Neural crest cell (in vitro differentiated cells): ENCODE measurements around the gene RPUSD3. TPM values are rescaled to one million over a fixed set of nuclear protein-coding genes. Genes with fewer than 3 reads are reported as not detected.
"Not testable (repeated sequence)": the region's sequence is repeated elsewhere in the genome, so short reads cannot be mapped to it uniquely, and the experiment has no call there.

Experiments used
- DNase-seq: peaks from one replicate; pipeline ENCODE4 v3.0.0; 2021; ENCODE audit warnings: low read depth, mixed read lengths, low spot score
- H3K27ac Mint-ChIP-seq: one replicate; pipeline ENCODE4 v1.8.0; 2021; ENCODE audit warnings: mild to moderate bottlenecking, mixed read lengths; ENCODE audit not compliant: unreplicated experiment
- H3K27me3 Mint-ChIP-seq: 2 replicates; pipeline ENCODE4 v1.8.0; 2021; ENCODE audit warnings: low read depth, mild to moderate bottlenecking, mixed read lengths
- H3K36me3 Mint-ChIP-seq: 2 replicates; pipeline ENCODE4 v1.8.0; 2021; ENCODE audit warnings: low read depth, mild to moderate bottlenecking, mixed read lengths
- H3K4me1 Mint-ChIP-seq: 2 replicates; pipeline ENCODE4 v1.8.0; 2021; ENCODE audit warnings: mixed read lengths
- H3K4me3 Mint-ChIP-seq: one replicate; pipeline ENCODE4 v1.8.0; 2021; ENCODE audit warnings: mild to moderate bottlenecking, mixed read lengths
- H3K9me3 Mint-ChIP-seq: 2 replicates; pipeline ENCODE4 v1.8.0; 2021; ENCODE audit warnings: mixed read lengths
- CTCF ChIP-seq: fragments of 200-600 bp; sonication (generic); conservative IDR thresholded peaks from 2 replicates; pipeline ENCODE4 v1.5.0; 2021; ENCODE audit warnings: antibody characterized with exemption, mild to moderate bottlenecking
- total RNA-seq: library from RNA; stranded (reverse); gene quantifications from 2 replicates; pipeline ENCODE4 v1.2.1, GENCODE V29; 2021

RPUSD3 gene
- total RNA-seq, 1 donor from 2014 or later, result 58.0 TPM

- Mint-ChIP-seq H3K27ac (no peak overlapping the region), H3K4me1 (peaks cover 6% of the 10 kb centered on the region), H3K9me3 (no peaks in the 10 kb centered on the region), H3K27me3 (no peaks in the 10 kb centered on the region), H3K36me3 (no peaks in the 10 kb centered on the region), H3K4me3 (no peak overlapping the region)
- DNase-seq, result no peak
- no peak for TF ChIP-seq CTCF
Observed at GRCh38 chr3:9870978-9871377, 27.2 kb upstream of the RPUSD3 start.

DNA sequence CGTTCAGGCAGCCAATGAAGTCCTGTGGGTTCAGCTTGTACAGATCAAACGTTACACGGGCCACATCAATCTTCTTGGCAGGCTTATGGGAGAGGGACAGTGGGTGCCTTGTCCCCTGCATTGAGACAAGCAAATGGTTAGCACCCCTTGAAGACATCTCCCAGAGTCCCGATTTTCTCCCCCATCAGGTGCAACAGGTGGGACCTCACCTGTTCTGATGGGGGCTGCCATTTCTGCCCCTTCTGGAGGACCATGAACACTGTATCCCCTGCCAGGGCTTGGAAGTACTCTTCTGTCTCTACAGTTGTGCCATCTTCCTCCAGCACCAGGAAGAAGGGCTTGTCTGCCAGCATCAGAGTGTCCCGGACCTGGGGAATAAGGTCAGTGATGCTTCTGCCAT, 26.1 kb upstream of the RPUSD3 start:
- no peak for DNase-seq
- no peaks in the 10 kb centered on the region for H3K27me3 Mint-ChIP-seq
- no peak overlapping the region for H3K4me3 Mint-ChIP-seq
- no peak for TF ChIP-seq CTCF
- no peaks in the 10 kb centered on the region for H3K9me3 Mint-ChIP-seq
- H3K36me3 Mint-ChIP-seq, result no peaks in the 10 kb centered on the region
- H3K4me1 Mint-ChIP-seq, result no peaks in the 10 kb centered on the region
- H3K27ac Mint-ChIP-seq, result no peak overlapping the region

DNA sequence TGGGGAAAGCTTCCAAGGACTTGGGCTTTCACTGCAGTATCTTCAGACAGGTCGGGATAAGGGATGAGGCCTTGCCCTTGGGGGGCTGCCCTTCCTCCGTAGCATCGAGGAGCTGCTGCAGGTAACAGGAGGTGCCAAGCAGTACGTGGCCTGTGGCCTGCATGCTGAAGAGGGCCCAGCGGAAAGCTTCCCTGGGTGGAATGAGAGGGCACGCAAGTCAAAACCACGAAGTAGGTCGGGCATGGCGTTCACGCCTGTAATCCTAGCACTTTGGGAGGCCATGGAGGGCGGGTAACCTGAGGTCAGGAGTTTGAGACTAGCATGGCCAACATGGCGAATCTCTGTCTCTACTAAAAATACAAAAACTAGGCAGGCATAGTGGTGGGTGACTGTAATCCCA, 23.3 kb upstream of the RPUSD3 start:
- Mint-ChIP-seq H3K4me1 (peaks cover 3% of the 10 kb centered on the region), H3K9me3 (no peaks in the 10 kb centered on the region), H3K27ac (no peak overlapping the region), H3K4me3 (no peak overlapping the region), H3K36me3 (no peaks in the 10 kb centered on the region), H3K27me3 (no peaks in the 10 kb centered on the region)
- no peak for TF ChIP-seq CTCF
- no peak for DNase-seq

DNA sequence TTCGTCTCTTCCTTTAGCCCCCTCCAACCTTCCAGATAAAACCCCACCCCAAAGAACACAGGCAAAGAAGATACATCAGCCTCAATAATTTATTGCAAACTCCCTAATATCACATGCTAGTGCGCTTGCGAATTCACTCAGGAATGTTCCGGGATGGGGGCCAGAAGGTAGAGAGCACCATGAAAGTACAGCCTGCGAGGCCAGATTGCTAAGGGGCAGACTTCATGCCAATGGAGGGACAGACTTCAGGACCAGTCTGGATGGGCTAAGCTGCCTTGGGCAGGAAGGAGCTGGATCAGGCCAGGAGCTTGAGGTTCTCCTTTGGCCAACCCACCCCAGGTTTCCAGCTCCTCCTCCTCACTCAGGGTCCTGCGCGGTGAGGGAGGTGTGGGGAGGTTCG, 22.8 kb upstream of the RPUSD3 start:
- H3K4me1 Mint-ChIP-seq, result peaks cover 7% of the 10 kb centered on the region
- no peak overlapping the region for H3K4me3 Mint-ChIP-seq
- no peak overlapping the region for H3K27ac Mint-ChIP-seq
- no peak for TF ChIP-seq CTCF
- DNase-seq, result no peak
- no peaks in the 10 kb centered on the region for H3K27me3 Mint-ChIP-seq
- no peaks in the 10 kb centered on the region for H3K36me3 Mint-ChIP-seq
- H3K9me3 Mint-ChIP-seq, result no peaks in the 10 kb centered on the region

GRCh38 chr3:9865125-9865637, 21.4 kb upstream of the RPUSD3 start:
- H3K36me3 Mint-ChIP-seq, H3K27me3 Mint-ChIP-seq, H3K4me1 Mint-ChIP-seq, DNase-seq, H3K27ac Mint-ChIP-seq, H3K4me3 Mint-ChIP-seq, H3K9me3 Mint-ChIP-seq: not testable (repeated sequence)

DNA sequence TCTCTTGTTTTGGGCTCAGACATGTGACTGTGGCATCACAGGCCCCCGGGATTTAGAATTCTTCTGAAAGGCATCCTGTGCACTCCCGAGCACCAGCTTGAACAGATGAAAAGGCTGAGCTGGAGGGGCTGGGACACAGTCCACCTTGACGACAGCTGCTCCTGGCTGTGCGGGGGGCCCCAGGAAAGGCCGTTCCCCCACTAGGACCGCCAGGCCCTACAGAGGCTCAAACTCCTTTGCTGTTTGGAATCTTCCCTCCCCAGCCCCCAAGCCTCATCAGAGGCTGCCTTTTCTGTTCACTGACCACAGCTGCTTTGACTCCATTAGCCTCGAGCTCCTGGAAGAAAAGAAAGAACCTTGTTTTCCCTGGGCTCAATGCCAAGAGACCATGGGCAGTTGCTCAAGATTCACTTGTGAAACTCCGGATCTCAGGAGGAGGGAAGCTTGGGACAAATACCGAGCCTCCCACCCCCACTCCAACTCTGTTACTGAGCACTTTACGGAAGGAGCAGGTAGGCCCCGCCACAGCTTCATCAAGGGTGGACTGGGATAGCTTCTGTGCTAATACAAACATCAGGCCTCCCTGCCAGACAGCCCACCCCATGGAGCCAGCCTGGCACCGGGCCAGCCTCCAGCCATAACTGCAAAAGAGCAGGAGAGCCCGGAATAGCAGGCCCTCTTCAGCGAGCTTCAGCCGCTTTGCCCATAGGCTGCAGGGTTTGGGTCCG, 20.6 kb upstream of the RPUSD3 start:
- Mint-ChIP-seq H3K4me1 (peaks cover 7% of the 10 kb centered on the region), H3K36me3 (no peaks in the 10 kb centered on the region), H3K9me3 (no peaks in the 10 kb centered on the region), H3K4me3 (no peak overlapping the region), H3K27me3 (no peaks in the 10 kb centered on the region), H3K27ac (no peak overlapping the region)
- DNase-seq, result no peak
- no peak for TF ChIP-seq CTCF
